Cardiac septum (tissue), 1 donor: ENCODE results near the gene ADAM8. TPM values are rescaled to one million over a fixed set of nuclear protein-coding genes. Genes with fewer than 3 reads are reported as not detected.
A peak's percentile ranks its signal among the peaks of the same experiment; 100 is the strongest.
"Not testable (repeated sequence)": the region's sequence is repeated elsewhere in the genome, so short reads cannot be mapped to it uniquely, and the experiment has no call there.

Experiments used
- DNase-seq: peaks from one replicate; pipeline ENCODE4 v3.0.0-alpha.2; 2020; ENCODE audit warnings: low spot score
- intact Hi-C: fragments of 100-400 bp; cut with DNase I; formaldehyde crosslinking; loops from one replicate; pipeline ENCODE4 v1.14.0; 2022
- long read RNA-seq: library from polyadenylated mRNA; unstranded; transcript quantifications from one replicate; pipeline ENCODE4 v2.0.0, GENCODE V29; 2021
- total RNA-seq: library from RNA; stranded (reverse); fragmentation: NEBNext Ultra II Directional; extraction: Animal tissue kit (Norgen Biotek cat#: 25700); gene quantifications from one replicate; pipeline ENCODE4 v1.2.1, GENCODE V29; 2021
- donor health status: DM: no; HTN: no; CAD: no.

The ADAM8 gene
- 4.3 TPM for total RNA-seq
- long read RNA-seq, partial matches to known transcripts: 1 of 2 reads
- long read RNA-seq, other reads (novel, unspliced or antisense): 1 of 2 reads

GRCh38 chr10:133276435-133277201 lies at the start of gene ADAM8:
ADAM8 (minus strand) TSS chr10:133276868; CDS start chr10:133276817, 51 bp downstream.
- intact Hi-C loops: no loop called here
- DNase-seq: peak; percentile 92

DNA sequence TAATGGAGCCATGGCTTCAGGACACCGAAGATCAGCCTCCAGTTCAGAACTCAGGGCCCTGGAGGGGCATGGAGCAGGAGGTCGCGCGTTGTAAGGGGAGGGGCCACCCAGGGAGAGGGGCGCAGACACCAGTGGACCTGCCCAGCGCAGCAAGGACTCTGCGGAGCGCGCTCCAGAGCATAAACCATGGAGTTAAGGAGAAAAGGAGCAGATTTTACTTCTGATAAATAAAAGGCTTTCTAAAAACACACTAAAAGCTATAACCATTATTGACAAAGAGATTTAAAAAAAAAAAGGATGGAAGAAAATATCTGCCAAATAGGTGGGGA lies 49.5 kb upstream of the ADAM8 start:
- no peak for DNase-seq
- intact Hi-C loops: no loop called here

GRCh38 chr10:133325440-133326222 lies 49.0 kb upstream of the ADAM8 start:
- no peak for DNase-seq
- intact Hi-C loops: no loop called here

DNA sequence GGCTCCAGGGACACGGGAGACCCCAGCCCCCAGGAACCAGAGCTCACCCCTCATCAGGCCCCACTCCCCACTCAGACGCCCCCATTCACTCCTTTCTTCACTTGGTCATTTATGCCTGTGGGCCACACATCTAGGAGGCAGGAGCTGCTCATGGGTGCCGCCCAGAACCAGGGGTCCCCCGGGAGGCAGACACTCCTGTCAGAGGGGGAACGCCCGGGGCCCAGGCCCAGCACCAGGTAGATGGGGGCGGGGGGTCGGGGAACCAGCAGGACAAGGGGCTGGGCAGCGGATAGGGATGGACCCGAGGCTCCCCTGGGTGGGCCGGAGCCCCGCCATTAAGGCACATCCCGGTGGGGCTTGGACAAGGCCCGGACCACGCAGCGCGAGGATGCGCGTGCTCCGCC lies 48.2 kb upstream of the ADAM8 start:
- no peak for DNase-seq
- intact Hi-C loops: no loop called here

DNA sequence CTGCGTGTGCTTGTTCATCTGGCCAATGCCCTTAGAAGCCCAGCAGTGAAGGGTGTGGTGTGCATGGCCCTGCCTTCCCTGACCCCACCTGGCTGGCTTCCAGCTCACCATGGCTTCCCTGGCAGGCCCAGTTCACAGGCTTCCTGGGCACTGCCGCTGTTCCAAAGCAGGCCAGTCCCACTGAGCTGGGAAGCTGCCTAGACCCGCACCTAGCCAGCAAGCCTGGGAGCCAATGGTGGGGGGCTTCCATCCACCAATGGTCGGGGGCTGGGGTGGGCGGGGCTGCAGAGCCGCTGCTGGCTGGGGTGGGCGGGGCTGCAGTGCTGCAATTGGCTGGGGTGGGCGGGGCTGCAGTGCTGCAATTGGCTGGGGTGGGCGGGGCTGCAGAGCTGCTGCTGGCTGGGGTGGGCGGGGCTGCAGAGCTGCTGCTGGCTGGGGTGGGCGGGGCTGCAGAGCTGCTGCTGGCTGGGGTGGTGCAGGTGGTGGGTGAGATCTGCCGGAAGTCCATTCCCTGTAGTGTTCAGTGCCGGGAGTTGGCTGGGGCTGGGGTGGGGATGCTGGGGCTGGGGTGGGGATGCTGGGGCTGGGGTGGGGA lies 47.6 kb upstream of the ADAM8 start:
- no peak for DNase-seq
- intact Hi-C loops: no loop called here

DNA sequence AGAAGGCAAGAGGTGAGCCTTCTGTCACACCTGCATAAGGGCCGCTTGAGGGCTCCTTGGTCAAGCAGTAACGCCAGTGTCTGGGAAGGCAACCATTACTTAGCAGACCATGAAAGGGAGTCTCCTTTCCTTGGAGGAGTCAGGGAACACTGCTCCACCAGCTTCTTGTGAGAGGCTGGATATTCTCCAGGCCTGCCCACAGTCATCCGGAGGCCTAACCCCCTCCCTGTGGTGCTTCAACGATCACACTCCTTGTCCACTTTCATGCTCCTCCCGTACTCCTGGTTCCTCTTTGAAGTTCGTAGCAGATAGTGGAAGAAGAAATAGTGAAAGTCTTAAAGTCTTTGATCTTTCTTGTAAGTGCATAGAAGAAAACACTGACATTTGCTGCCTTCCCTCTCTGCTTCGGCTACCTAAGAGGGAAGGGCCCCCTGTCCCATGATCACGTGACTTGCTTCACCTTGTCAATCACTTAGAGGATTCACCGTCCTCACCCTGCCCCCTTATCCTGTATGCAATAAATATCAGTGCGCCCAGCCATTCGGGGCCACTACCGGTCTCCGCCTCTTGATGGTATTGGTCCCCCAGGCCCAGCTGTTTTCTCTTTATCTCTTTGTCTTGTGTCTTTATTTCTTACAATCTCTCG lies 45.5 kb upstream of the ADAM8 start:
- intact Hi-C loops, DNase-seq: not testable (repeated sequence)

DNA sequence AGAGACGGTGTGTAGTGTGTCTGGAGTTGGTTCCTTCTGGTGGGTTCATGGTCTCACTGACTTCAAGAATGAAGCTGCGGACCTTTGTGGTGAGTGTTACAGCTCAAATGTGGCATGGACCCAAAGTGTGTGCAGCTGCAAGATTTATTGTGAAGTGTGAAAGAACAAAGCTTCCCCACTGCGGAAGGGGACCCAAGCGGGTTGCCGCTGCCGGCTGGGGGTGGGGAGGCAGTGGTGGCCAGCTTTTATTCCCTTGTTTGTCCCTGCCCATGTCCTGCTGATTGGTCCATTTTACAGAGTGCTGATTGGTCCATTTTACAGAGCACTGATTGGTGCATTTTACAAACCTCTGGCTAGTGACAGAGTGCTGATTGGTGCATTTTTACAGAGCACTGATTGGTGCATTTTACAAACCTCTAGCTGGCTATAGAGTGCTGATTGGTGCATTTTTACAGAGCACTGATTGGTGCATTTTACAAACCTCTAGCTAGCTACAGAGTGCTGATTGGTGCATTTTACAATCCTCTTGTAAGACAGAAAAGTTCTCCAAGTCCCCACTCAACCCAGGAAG lies 44.3 kb upstream of the ADAM8 start:
- intact Hi-C loops, DNase-seq: not testable (repeated sequence)

- intact Hi-C loops: loop anchor here (10.0 kb wide), 1 partner anchor 484 kb away; no protein-coding TSS in a partner anchor
- DNase-seq: no peak
Measured at GRCh38 chr10:133318494-133319127, 41.9 kb upstream of the ADAM8 start.

- no peak for DNase-seq
- intact Hi-C loops: loop anchor here (10.0 kb wide), 1 partner anchor 482 kb away; no protein-coding TSS in a partner anchor
Measured at GRCh38 chr10:133316732-133317131, 40.1 kb upstream of the ADAM8 start.

GRCh38 chr10:133316266-133316665 lies 39.6 kb upstream of the ADAM8 start:
- DNase-seq: peak; percentile 31
- intact Hi-C loops: loop anchor here (10.0 kb wide), 1 partner anchor 481 kb away; no protein-coding TSS in a partner anchor

GRCh38 chr10:133315847-133316246 lies 39.2 kb upstream of the ADAM8 start:
- DNase-seq: no peak
- intact Hi-C loops: loop anchor here (10.0 kb wide), 1 partner anchor 481 kb away; no protein-coding TSS in a partner anchor

- intact Hi-C loops: loop anchor here (10.0 kb wide), 1 partner anchor 480 kb away; no protein-coding TSS in a partner anchor
- DNase-seq: no peak
Measured at GRCh38 chr10:133314911-133315310, 38.2 kb upstream of the ADAM8 start.

GRCh38 chr10:133313192-133313591 lies 36.5 kb upstream of the ADAM8 start:
- DNase-seq: no peak
- intact Hi-C loops: loop anchor here (10.0 kb wide), 1 partner anchor 478 kb away; no protein-coding TSS in a partner anchor

DNA sequence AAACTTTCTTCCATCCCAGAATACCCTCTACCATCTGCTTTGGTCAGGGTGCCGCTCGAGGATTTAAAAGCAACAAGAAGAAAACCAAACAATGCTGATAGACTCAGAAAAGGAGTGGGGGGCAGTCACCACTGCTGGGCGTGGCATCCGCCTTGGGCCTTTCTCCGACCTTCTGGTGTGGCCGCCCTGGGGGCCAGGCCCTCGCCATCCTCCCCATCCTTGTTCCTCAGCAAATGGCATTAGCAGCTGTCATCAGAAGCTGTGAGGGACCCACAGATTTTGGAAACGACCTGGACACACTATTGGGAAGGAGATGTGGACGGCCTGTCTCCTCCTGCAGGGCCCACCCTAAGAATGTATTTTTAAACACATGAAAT lies 36.1 kb upstream of the ADAM8 start:
- intact Hi-C loops: loop anchor here (10.0 kb wide), 1 partner anchor 478 kb away; no protein-coding TSS in a partner anchor
- DNase-seq: no peak

GRCh38 chr10:133312016-133312768 lies 35.5 kb upstream of the ADAM8 start:
- intact Hi-C loops: loop anchor here (10.0 kb wide), 1 partner anchor 477 kb away; no protein-coding TSS in a partner anchor
- no peak for DNase-seq

GRCh38 chr10:133311570-133311969 lies 34.9 kb upstream of the ADAM8 start:
- no peak for DNase-seq
- intact Hi-C loops: loop anchor here (10.0 kb wide), 1 partner anchor 477 kb away; no protein-coding TSS in a partner anchor

GRCh38 chr10:133310789-133311188 lies 34.1 kb upstream of the ADAM8 start:
- intact Hi-C loops: loop anchor here (10.0 kb wide), 1 partner anchor 476 kb away; no protein-coding TSS in a partner anchor
- DNase-seq: no peak

GRCh38 chr10:133310399-133310755 lies 33.7 kb upstream of the ADAM8 start:
- DNase-seq: no peak
- intact Hi-C loops: loop anchor here (10.0 kb wide), 1 partner anchor 476 kb away; no protein-coding TSS in a partner anchor
